OCI-LY7 (cell line): ENCODE data around the gene EPHA1.

Source experiments
- CTCF ChIP-seq: fragments of 200-600 bp; sonication (generic); conservative IDR thresholded peaks from 2 replicates; pipeline ENCODE4 v1.5.1; 2014; ENCODE audit warnings: mild to moderate bottlenecking, antibody characterized with exemption, low read length, moderate library complexity, mixed read lengths
- EZH2phosphoT487 ChIP-seq: fragments of 200-600 bp; sonication (generic); IDR thresholded peaks from 2 replicates; pipeline ENCODE4 v1.6.1; 2018; ENCODE audit warnings: low read depth, borderline replicate concordance, mild to moderate bottlenecking, mixed run types, antibody characterized with exemption, low read length, moderate library complexity, mixed read lengths

- TF ChIP-seq CTCF = no peak; the same call in 1 of the 2 replicates
- no peak for TF ChIP-seq EZH2phosphoT487
Observed at GRCh38 chr7:143387156-143387975, 21.3 kb downstream of the EPHA1 start.
